Measurements from ENCODE around the gene SHISA9. TPM values are rescaled to one million over a fixed set of nuclear protein-coding genes. Genes with fewer than 3 reads are reported as not detected.

The SHISA9 gene
- total RNA-seq, 1 experiment from 2014 or later = not detected

DNA sequence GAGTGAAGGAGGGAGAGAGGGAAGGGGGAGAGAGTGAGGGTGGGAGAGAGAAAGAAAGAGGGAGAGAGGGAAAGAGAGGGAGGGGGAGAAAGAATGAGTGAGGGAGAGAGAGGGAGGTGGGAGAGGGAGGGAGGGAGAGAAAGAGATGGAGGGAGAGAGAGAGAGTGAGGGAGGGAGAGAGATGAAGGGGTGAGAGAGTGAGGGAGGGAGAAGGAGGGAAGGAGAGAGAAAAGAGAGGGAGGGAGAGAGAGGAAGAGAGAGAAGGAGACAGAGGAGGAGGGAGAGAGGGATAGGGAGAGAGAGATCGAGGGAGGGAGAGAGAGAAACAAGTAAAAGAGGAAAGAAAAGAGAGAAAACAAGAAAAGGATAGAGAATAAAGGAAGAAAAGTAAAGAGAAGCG is 225.7 kb downstream of the SHISA9 start:
- no peak for ATAC-seq
- no peak for TF ChIP-seq SRF (IDR thresholded peaks at IDR 0.05; ENCODE audit: low read depth)

GRCh38 chr16:13130586-13130985 is 229.2 kb downstream of the SHISA9 start:
- Histone ChIP-seq H3K4me2 (ENCODE audit: low read length) (no peak overlapping the region), H3K27me3 (ENCODE audit: insufficient read depth, low read length) (no peaks in the 10 kb centered on the region; the same call in 1 of the 2 replicates), H3K9me3 (ENCODE audit: control insufficient read depth in 1 of 2, insufficient read depth in 1 of 2, low read depth in 1 of 2, low read length in 2 of 2) (peaks cover 0 to 9% of the 10 kb centered on the region in 2 experiments; a peak in 1 of 4 replicates), H2AFZ (ENCODE audit: low read depth, low read length, poor library complexity, severe bottlenecking) (no peak overlapping the region), H3K36me3 (ENCODE audit: control insufficient read depth in 1 of 2, insufficient read depth in 2 of 2, low read length in 2 of 2) (no peaks in the 10 kb centered on the region), H4K20me1 (ENCODE audit: insufficient read depth) (no peaks in the 10 kb centered on the region), H3K79me2 (ENCODE audit: insufficient read depth, low read length) (no peaks in the 10 kb centered on the region), H3K4me3 (replicated peaks in 1 of 2; ENCODE audit: low read depth in 1 of 2, low read length in 2 of 2) (no peak overlapping the region), H3K4me1 (ENCODE audit: control insufficient read depth in 1 of 2, insufficient read depth in 2 of 2, low read length in 2 of 2) (no peaks in the 10 kb centered on the region), H3K9ac (ENCODE audit: low read length) (no peak overlapping the region), H3K27ac (ENCODE audit: low read depth, low read length) (no peak overlapping the region), H3K9me2 (ENCODE audit: insufficient read depth) (no peaks in the 10 kb centered on the region)
- ChIA-PET RAD21 (ENCODE audit: low non-redundant PET in 1 of 2, low total read pairs in 2 of 2, uncharacterized antibody in 2 of 2, unreplicated experiment in 2 of 2) (no interaction called here), POLR2A (no interaction called here), CTCF (no interaction called here)
- ATAC-seq (no peak), DNase-seq (ENCODE audit: low read depth, low spot score) (no peak)
- intact Hi-C loops (cut with micrococcal nuclease) = no loop called here
- TF ChIP-seq CEBPB (IDR thresholded peaks at IDR 0.05; ENCODE audit: low read depth) = no peak
- TF ChIP-seq SIN3A (IDR thresholded peaks at IDR 0.05; ENCODE audit: low read depth) = no peak
- TF ChIP-seq SP1 (IDR thresholded peaks at IDR 0.05; ENCODE audit: low read depth) = no peak
- TF ChIP-seq TCF7L2 (IDR thresholded peaks at IDR 0.05; ENCODE audit: borderline replicate concordance, extremely low read depth, insufficient read depth, insufficient read length) = no peak
- TF ChIP-seq EZH2phosphoT487 (IDR thresholded peaks at IDR 0.05; ENCODE audit: borderline replicate concordance) = no peak
- TF ChIP-seq ZFX (IDR thresholded peaks at IDR 0.05) = no peak
- TF ChIP-seq RAD21 (IDR thresholded peaks at IDR 0.05; ENCODE audit: low read depth) = no peak
- no TSS peak for BruUV-seq (replicated peaks)

More for the DNA sequence above, 225.7 kb downstream of the SHISA9 start:
- Histone ChIP-seq H2AFZ (ENCODE audit: low read depth, low read length, poor library complexity, severe bottlenecking) (no peak overlapping the region), H3K27ac (ENCODE audit: low read depth, low read length) (no peak overlapping the region), H3K4me3 (replicated peaks in 1 of 2; ENCODE audit: low read depth in 1 of 2, low read length in 2 of 2) (no peak overlapping the region), H3K9me3 (ENCODE audit: control insufficient read depth in 1 of 2, insufficient read depth in 1 of 2, low read depth in 1 of 2, low read length in 2 of 2) (no peaks in the 10 kb centered on the region), H3K4me2 (ENCODE audit: low read length) (no peak overlapping the region), H3K9ac (ENCODE audit: low read length) (no peak overlapping the region), H3K4me1 (ENCODE audit: control insufficient read depth in 1 of 2, insufficient read depth in 2 of 2, low read length in 2 of 2) (no peaks in the 10 kb centered on the region), H3K79me2 (ENCODE audit: insufficient read depth, low read length) (no peaks in the 10 kb centered on the region), H3K36me3 (ENCODE audit: control insufficient read depth in 1 of 2, insufficient read depth in 2 of 2, low read length in 2 of 2) (no peaks in the 10 kb centered on the region), H4K20me1 (ENCODE audit: insufficient read depth) (no peaks in the 10 kb centered on the region), H3K9me2 (ENCODE audit: insufficient read depth) (no peaks in the 10 kb centered on the region), H3K27me3 (ENCODE audit: insufficient read depth, low read length) (no peaks in the 10 kb centered on the region; the same call in 1 of the 2 replicates)
- POLR2A ChIA-PET = no interaction called here
- no peak for DNase-seq (ENCODE audit: low read depth, low spot score)
- no TSS peak for BruUV-seq (replicated peaks)
- RAD21 ChIA-PET (ENCODE audit: low non-redundant PET in 1 of 2, low total read pairs in 2 of 2, uncharacterized antibody in 2 of 2, unreplicated experiment in 2 of 2) = no interaction called here
- intact Hi-C loops (cut with micrococcal nuclease) = no loop called here
- CTCF ChIA-PET = no interaction called here
